K562 (cell line): ENCODE results near the gene OLFML1.

Source experiments
- EZH2 ChIP-seq: IDR thresholded peaks from 2 replicates; pipeline ENCODE4 v1.6.1; 2012; ENCODE audit warnings: low read depth, mild to moderate bottlenecking, inconsistent platforms, low read length, borderline replicate concordance
- KDM1A ChIP-seq, 2 experiments: fragments of 450-650 bp; IDR thresholded peaks; 2 replicates each; pipeline ENCODE4 v1.6.1; 2016; ENCODE audit warnings: mild to moderate bottlenecking in 2 of 2
- KLF16 ChIP-seq: IDR thresholded peaks from 2 replicates; pipeline ENCODE4 v1.6.1; 2016; ENCODE audit warnings: antibody characterized with exemption
- NFXL1 ChIP-seq: fragments of 450-650 bp; formaldehyde crosslinking; IDR thresholded peaks from 2 replicates; pipeline ENCODE4 v1.4.0; 2021; ENCODE audit warnings: mild to moderate bottlenecking
- SNRNP70 ChIP-seq: fragments of 200-400 bp; formaldehyde crosslinking; optimal IDR thresholded peaks from 2 replicates; pipeline ENCODE3; 2017; ENCODE audit warnings: low read depth, low read length
- SP1 ChIP-seq: sonication (generic); formaldehyde crosslinking; IDR thresholded peaks from 2 replicates; pipeline ENCODE4 v1.8.1; 2022; ENCODE audit warnings: mild to moderate bottlenecking, missing genetic modification reagents
- SRF ChIP-seq, 2 experiments: fragments of 250-450, 450-650 bp in 1 of 2; sonication (Bioruptor Pico) in 1 of 2; sonication (generic) in 1 of 2; formaldehyde crosslinking; IDR thresholded peaks; 2 replicates each; pipeline versions ENCODE4 v1.5.0 to v1.5.1; 2020 to 2022; ENCODE audit warnings: mild to moderate bottlenecking in 1 of 2, missing genetic modification reagents in 1 of 2
- ZNF140 ChIP-seq: fragments of 250-450 bp; sonication (Bioruptor Pico); IDR thresholded peaks from 2 replicates; pipeline ENCODE4 v1.8.0; 2021; ENCODE audit warnings: moderate library complexity, mild to moderate bottlenecking, inconsistent platforms
- TF ChIP-seq, protein P1 (sequence below): fragments of 250-450 bp; sonication (Bioruptor Pico); IDR thresholded peaks from 2 replicates; pipeline ENCODE4 v1.8.0; 2021; ENCODE audit warnings: moderate library complexity, mild to moderate bottlenecking, inconsistent platforms

DNA sequence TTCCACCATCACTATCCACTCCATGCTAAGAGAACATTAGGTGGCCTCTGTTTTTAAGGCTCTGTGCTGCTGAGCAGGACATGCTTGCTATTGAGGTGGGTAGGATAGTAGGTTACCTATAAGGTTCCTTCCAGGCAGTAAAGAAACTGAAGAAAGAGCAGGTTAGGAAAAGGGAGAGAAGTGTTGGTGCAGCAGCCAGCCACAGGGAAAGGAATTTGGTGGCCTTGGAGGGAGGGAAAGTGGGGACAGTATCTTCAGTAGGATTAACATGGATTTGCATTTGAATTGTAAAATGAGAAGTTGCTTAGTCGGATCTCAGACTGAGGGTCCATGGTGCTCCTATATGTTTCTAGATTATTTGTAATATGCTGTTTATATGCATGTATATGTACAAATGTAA, 49.2 kb upstream of the OLFML1 start:
- TF ChIP-seq, protein P1, sequence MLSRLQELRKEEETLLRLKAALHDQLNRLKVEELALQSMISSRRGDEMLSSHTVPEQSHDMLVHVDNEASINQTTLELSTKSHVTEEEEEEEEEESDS (CRISPR knock-in tag): no peak
- TF ChIP-seq SP1 (CRISPR knock-in tag) (no peak), NFXL1 (CRISPR knock-in tag) (no peak), EZH2 (no peak), ZNF140 (CRISPR knock-in tag) (no peak), KLF16 (no peak), KDM1A (IDR thresholded peaks at IDR 0.05) (no peak), SRF (CRISPR knock-in tag; IDR thresholded peaks at IDR 0.05) (no peak), SNRNP70 (no peak)
